GM12873 (cell line): Measurements from ENCODE around the gene TADA2A.

Experiments
- TF ChIP-seq, protein P1 (sequence below): IDR thresholded peaks from 2 replicates; pipeline ENCODE4 v1.5.1; 2012; ENCODE audit warnings: low read depth, mild to moderate bottlenecking, moderate library complexity, low read length, control low read depth; ENCODE audit not compliant: insufficient read depth; ENCODE audit errors: missing control alignments

Gene TADA2A

DNA sequence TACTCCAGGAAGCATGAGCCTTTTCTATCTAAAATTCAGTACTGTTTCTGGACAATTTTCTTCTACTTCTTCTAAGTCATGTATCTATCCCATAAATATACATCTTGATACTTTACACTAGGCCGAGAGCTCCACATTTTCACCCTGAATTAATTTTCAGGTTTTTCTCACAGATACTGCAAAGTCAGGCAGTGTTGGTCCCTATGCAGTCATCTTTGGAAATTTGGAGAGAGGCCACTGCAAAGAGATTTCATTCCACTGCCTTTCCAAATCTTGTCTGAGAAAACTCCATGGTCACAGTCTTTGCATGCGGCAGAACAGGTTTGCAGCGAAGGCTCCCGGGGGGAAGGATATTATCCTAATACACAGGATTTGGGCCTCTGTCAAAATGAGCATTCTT is 111.2 kb downstream of the TADA2A start:
- TF ChIP-seq, protein P1, sequence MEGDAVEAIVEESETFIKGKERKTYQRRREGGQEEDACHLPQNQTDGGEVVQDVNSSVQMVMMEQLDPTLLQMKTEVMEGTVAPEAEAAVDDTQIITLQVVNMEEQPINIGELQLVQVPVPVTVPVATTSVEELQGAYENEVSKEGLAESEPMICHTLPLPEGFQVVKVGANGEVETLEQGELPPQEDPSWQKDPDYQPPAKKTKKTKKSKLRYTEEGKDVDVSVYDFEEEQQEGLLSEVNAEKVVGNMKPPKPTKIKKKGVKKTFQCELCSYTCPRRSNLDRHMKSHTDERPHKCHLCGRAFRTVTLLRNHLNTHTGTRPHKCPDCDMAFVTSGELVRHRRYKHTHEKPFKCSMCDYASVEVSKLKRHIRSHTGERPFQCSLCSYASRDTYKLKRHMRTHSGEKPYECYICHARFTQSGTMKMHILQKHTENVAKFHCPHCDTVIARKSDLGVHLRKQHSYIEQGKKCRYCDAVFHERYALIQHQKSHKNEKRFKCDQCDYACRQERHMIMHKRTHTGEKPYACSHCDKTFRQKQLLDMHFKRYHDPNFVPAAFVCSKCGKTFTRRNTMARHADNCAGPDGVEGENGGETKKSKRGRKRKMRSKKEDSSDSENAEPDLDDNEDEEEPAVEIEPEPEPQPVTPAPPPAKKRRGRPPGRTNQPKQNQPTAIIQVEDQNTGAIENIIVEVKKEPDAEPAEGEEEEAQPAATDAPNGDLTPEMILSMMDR = no peak

DNA sequence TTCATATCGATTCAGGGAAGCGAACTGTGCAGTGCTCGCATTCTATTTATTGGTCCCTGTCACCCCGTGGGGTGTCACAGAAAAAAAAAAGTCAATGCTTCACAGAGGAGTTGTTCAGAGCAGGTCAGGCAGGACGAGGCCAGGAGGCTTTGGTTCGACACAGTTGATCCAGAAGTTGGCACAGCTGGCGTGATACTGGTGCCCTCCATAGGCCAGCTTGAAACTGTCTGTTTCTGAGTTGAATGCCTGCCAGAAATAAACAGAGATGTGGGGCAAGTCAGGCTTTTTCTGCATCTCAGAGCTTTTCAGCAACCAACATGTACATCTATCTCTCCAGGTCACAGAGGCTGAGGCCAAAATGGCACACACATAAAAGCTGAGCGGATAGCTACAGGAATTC is 112.1 kb downstream of the TADA2A start:
- TF ChIP-seq, protein P1 = no peak

DNA sequence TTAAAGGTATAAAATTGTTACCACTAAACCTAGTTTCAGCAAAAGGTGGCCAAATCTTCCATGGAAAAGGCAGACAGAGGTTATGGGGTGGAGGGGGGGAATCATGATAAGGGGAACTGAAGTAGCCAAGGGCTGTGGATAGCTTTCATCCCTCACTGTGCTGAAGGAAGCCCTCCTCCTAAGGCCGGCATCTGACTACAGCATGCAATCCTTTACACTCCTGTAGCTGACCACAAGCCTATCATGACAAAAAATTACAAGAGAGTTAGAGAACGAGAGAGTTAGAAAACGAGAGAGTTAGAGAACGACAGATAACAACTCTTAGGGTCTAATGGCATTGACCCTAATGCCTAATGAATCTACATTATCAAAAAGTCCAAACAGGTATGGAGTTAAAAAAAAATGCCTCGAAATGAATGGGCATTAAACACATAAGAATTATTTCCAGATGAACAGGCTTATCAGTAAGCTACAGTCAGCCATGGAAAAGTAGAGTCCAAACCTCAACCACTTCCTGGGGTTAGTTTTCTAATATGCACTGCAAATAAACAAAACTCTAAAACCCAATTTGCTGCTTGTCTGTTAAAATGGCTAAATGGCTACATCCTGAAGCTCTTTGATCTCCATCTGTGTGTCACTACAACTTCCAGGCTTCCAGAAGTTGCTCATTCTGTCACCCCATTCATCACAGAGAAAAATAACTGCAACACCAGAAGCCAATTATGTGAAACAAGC is 112.7 kb downstream of the TADA2A start:
- TF ChIP-seq, protein P1 = no peak

DNA sequence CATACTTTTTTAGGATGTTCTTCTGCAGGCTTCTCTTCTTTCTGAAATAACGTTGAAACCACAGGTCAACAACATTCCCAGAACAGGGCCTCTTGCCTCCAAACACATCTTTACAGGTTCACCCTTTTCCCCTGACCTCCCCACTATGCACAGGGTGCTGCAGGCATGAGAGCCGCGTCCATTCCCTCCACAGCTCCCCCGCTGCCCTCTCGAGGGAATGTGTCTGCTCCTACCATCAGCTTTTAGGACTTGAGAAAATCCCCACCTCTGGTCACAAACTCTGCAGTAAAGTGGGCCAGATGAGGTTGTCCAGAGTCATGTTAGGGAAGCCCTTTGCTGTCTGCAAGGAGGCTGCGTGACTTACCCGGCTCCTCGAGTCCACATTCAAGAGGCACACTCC is 113.5 kb downstream of the TADA2A start:
- TF ChIP-seq, protein P1 = no peak

DNA sequence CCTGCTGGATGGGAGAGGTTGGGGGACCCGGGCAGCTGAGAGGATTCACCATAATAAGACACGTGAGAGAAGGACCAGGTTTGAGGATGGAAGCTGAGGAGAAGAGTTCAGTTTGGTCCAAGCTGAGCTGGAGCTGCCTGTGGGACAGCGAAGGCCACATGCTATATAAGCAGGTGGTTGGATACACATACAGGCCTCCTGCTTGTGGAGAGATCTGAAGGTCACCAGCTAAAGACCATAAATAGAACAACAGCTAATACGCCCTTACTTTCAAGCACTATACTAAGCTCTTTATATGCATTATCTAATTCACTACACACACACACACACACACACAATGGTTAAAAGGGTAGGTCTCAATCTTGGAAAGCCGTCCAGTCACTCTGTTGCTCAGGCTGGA is 115.1 kb downstream of the TADA2A start:
- TF ChIP-seq, protein P1 = no peak

DNA sequence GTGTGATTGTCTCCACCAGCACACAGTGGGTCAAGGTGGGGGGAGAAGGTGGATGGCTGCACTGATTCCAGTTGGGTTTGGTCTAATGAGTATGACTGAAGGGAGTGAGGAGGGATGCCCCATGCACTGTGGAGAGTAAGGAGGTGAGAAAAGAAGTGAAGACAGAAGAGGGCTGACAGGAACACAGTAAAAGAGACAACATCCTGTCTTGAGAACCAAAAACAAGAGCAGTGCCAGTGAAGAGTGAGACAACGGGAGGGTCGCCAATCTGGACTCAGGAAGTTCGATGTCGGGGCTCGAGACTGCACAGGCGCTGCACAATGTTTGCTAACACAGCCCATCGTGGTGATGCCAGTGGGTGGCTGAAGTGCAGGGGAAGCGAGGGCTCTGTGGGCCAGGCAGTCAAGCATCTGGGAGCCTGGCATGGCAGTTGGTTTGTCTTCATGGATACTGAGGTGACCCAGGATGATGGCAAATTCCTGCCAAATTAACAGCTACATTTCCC is 117.1 kb downstream of the TADA2A start:
- TF ChIP-seq, protein P1 = no peak

DNA sequence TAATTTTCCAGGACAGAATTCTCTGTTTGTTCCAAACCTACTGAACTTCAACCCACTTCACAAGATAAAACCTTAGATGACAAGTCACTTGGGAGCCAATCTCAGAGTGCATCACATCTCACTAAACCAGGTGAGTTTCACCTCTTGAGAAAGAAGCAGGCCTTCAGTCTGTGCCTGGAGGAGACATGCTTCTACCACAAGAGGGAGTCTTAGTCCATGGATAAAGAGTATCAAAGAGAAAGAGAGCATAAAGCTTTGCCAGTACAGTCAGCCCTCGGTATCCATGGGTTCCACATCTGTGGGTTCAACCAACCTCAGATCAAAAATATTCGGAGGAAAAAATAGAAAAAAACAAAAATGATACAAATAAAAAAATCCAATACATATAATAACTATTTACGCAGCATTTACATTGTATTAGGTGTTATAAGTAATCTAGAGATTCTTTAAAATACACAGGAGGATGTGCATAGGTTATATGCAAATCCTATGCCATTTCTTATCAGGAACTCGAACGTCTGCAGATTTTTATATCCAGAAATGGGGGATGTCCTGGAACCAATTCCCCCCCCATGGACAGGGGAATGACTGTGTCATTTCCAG is 120.7 kb downstream of the TADA2A start:
- TF ChIP-seq, protein P1 = peak; percentile 70
